GM12878 (cell line): ENCODE data around the gene SAMD4A.

Experiments used
- BACH1 ChIP-seq: fragments of 450-650 bp; IDR thresholded peaks from 2 replicates; pipeline ENCODE4 v1.6.1; 2017; ENCODE audit warnings: mild to moderate bottlenecking, borderline replicate concordance
- MEF2A ChIP-seq: IDR thresholded peaks from 2 replicates; pipeline ENCODE4 v1.6.1; 2011; ENCODE audit warnings: low read depth, mild to moderate bottlenecking, low read length, moderate library complexity; ENCODE audit not compliant: insufficient read depth
- POLR2A ChIP-seq: IDR thresholded peaks from 2 replicates; pipeline ENCODE4 v1.6.1; 2011; ENCODE audit warnings: low read depth, mild to moderate bottlenecking, low read length
- POLR2AphosphoS5 ChIP-seq: IDR thresholded peaks from 2 replicates; pipeline ENCODE4 v1.6.1; 2011; ENCODE audit warnings: mild to moderate bottlenecking, low read length, inconsistent platforms
- SMARCA5 ChIP-seq: fragments of 450-650 bp; IDR thresholded peaks from 2 replicates; pipeline ENCODE4 v1.6.1; 2017; ENCODE audit warnings: mild to moderate bottlenecking
- SMC3 ChIP-seq: IDR thresholded peaks from 2 replicates; pipeline ENCODE4 v1.6.1; 2011; ENCODE audit warnings: low read length, improper control_type of control experiment, borderline replicate concordance
- SREBF2 ChIP-seq: IDR thresholded peaks from 2 replicates; pipeline ENCODE4 v1.6.1; 2012; ENCODE audit warnings: mild to moderate bottlenecking, low read length
- ZNF24 ChIP-seq: fragments of 450-650 bp; IDR thresholded peaks from 2 replicates; pipeline ENCODE4 v1.6.1; 2017; ENCODE audit warnings: antibody characterized with exemption, mild to moderate bottlenecking
- TF ChIP-seq, protein P1 (sequence below), 3 experiments: IDR thresholded peaks in 2 of 3; conservative IDR thresholded peaks in 1 of 3; 2 replicates each; pipeline ENCODE4 v1.5.1; 2011; ENCODE audit warnings: low read depth in 3 of 3, low read length in 3 of 3, mild to moderate bottlenecking in 3 of 3, control low read depth in 2 of 3, moderate library complexity in 2 of 3, inconsistent platforms in 1 of 3, mixed read lengths in 1 of 3; ENCODE audit not compliant: control insufficient read depth in 2 of 3, insufficient read depth in 1 of 3; ENCODE audit errors: extremely low read depth in 1 of 3
- TF ChIP-seq, protein P2 (sequence below): IDR thresholded peaks from 2 replicates; pipeline ENCODE4 v1.6.1; 2011; ENCODE audit warnings: borderline replicate concordance, low read depth, mild to moderate bottlenecking, moderate library complexity, low read length; ENCODE audit not compliant: insufficient read depth, poor library complexity, severe bottlenecking
- TF ChIP-seq, protein P3 (sequence below): IDR thresholded peaks from 2 replicates; pipeline ENCODE4 v1.6.1; 2012; ENCODE audit warnings: mild to moderate bottlenecking, low read depth, low read length

DNA sequence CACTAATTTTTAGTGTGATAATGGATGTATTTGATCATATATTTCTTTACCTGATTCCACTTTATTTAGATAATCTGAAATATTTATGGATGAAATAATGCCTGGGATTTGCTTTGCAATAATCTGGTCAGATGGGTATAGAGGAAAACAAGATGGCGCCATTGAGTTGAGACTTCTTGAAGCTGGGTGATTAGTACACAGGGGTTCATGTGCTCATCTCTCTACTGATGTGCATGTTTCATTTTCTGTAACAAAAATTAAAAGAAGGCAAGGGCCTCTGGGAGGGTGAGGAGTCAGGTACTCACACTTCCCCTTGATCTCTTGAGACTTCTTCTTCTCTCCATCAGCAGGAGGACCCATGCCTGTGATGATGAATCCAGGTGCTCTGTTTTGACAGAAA lies 273.9 kb downstream of the SAMD4A start:
- TF ChIP-seq, protein P1, sequence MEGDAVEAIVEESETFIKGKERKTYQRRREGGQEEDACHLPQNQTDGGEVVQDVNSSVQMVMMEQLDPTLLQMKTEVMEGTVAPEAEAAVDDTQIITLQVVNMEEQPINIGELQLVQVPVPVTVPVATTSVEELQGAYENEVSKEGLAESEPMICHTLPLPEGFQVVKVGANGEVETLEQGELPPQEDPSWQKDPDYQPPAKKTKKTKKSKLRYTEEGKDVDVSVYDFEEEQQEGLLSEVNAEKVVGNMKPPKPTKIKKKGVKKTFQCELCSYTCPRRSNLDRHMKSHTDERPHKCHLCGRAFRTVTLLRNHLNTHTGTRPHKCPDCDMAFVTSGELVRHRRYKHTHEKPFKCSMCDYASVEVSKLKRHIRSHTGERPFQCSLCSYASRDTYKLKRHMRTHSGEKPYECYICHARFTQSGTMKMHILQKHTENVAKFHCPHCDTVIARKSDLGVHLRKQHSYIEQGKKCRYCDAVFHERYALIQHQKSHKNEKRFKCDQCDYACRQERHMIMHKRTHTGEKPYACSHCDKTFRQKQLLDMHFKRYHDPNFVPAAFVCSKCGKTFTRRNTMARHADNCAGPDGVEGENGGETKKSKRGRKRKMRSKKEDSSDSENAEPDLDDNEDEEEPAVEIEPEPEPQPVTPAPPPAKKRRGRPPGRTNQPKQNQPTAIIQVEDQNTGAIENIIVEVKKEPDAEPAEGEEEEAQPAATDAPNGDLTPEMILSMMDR (IDR thresholded peaks at IDR 0.05 in 2 of 3, conservative IDR thresholded peaks at IDR 0.05 in 1 of 3; ENCODE audit: control insufficient read depth in 2 of 3, extremely low read depth in 1 of 3, insufficient read depth in 1 of 3, low read depth in 3 of 3, low read length in 3 of 3), result peak in 1 of 3 experiments; percentile 2; a peak in 1 of 6 replicates
- TF ChIP-seq SMC3 (no peak), BACH1 (no peak), ZNF24 (no peak), POLR2A (no peak), SREBF2 (no peak), POLR2AphosphoS5 (no peak), SMARCA5 (no peak), MEF2A (no peak)
- TF ChIP-seq, protein P2, sequence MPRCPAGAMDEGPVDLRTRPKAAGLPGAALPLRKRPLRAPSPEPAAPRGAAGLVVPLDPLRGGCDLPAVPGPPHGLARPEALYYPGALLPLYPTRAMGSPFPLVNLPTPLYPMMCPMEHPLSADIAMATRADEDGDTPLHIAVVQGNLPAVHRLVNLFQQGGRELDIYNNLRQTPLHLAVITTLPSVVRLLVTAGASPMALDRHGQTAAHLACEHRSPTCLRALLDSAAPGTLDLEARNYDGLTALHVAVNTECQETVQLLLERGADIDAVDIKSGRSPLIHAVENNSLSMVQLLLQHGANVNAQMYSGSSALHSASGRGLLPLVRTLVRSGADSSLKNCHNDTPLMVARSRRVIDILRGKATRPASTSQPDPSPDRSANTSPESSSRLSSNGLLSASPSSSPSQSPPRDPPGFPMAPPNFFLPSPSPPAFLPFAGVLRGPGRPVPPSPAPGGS, result no peak
- TF ChIP-seq, protein P3, sequence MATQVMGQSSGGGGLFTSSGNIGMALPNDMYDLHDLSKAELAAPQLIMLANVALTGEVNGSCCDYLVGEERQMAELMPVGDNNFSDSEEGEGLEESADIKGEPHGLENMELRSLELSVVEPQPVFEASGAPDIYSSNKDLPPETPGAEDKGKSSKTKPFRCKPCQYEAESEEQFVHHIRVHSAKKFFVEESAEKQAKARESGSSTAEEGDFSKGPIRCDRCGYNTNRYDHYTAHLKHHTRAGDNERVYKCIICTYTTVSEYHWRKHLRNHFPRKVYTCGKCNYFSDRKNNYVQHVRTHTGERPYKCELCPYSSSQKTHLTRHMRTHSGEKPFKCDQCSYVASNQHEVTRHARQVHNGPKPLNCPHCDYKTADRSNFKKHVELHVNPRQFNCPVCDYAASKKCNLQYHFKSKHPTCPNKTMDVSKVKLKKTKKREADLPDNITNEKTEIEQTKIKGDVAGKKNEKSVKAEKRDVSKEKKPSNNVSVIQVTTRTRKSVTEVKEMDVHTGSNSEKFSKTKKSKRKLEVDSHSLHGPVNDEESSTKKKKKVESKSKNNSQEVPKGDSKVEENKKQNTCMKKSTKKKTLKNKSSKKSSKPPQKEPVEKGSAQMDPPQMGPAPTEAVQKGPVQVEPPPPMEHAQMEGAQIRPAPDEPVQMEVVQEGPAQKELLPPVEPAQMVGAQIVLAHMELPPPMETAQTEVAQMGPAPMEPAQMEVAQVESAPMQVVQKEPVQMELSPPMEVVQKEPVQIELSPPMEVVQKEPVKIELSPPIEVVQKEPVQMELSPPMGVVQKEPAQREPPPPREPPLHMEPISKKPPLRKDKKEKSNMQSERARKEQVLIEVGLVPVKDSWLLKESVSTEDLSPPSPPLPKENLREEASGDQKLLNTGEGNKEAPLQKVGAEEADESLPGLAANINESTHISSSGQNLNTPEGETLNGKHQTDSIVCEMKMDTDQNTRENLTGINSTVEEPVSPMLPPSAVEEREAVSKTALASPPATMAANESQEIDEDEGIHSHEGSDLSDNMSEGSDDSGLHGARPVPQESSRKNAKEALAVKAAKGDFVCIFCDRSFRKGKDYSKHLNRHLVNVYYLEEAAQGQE, result no peak
